GM23248 (cell line): ENCODE measurements around the gene SMAP2. TPM values are rescaled to one million over a fixed set of nuclear protein-coding genes. Genes with fewer than 3 reads are reported as not detected.

Experiments used
- DNase-seq: peaks from one replicate; pipeline ENCODE4 v3.0.0-alpha.2; 2015
- H2AFZ ChIP-seq: fragments of 200-600 bp; sonication (generic); 2 replicates; pipeline ENCODE4 v1.6.1; 2016; ENCODE audit warnings: antibody characterized with exemption
- H3F3A ChIP-seq: fragments of 200-600 bp; sonication (generic); 2 replicates; pipeline ENCODE4 v1.6.1; 2016; ENCODE audit warnings: mild to moderate bottlenecking, antibody characterized with exemption, mixed run types; ENCODE audit not compliant: insufficient read depth
- H3K27ac ChIP-seq: fragments of 200-600 bp; sonication (generic); 2 replicates; pipeline ENCODE4 v1.5.1; 2016; ENCODE audit warnings: mild to moderate bottlenecking
- H3K27me3 ChIP-seq: fragments of 200-600 bp; sonication (generic); replicated peaks from 2 replicates; pipeline ENCODE4 v1.6.1; 2016; ENCODE audit warnings: mild to moderate bottlenecking; ENCODE audit not compliant: insufficient read depth
- H3K36me3 ChIP-seq: fragments of 200-600 bp; sonication (generic); 2 replicates; pipeline ENCODE4 v1.6.1; 2016; ENCODE audit warnings: low read depth, mild to moderate bottlenecking
- H3K4me1 ChIP-seq: fragments of 200-600 bp; sonication (generic); 2 replicates; pipeline ENCODE4 v1.6.1; 2016; ENCODE audit warnings: mild to moderate bottlenecking; ENCODE audit not compliant: insufficient read depth
- H3K4me2 ChIP-seq: fragments of 200-600 bp; sonication (generic); one replicate; pipeline ENCODE4 v1.6.1; 2016; ENCODE audit warnings: mild to moderate bottlenecking; ENCODE audit not compliant: unreplicated experiment
- H3K4me3 ChIP-seq: fragments of 200-600 bp; sonication (generic); 2 replicates; pipeline ENCODE4 v1.5.1; 2016; ENCODE audit warnings: mild to moderate bottlenecking
- H3K79me2 ChIP-seq: fragments of 200-600 bp; sonication (generic); 2 replicates; pipeline ENCODE4 v1.6.1; 2016; ENCODE audit warnings: mild to moderate bottlenecking; ENCODE audit not compliant: insufficient read depth
- H3K9ac ChIP-seq: fragments of 200-600 bp; sonication (generic); 2 replicates; pipeline ENCODE4 v1.6.1; 2016; ENCODE audit warnings: mild to moderate bottlenecking
- H3K9me2 ChIP-seq: fragments of 200-600 bp; sonication (generic); 2 replicates; pipeline ENCODE4 v1.6.1; 2016; ENCODE audit warnings: mixed run types, mild to moderate bottlenecking, moderate library complexity; ENCODE audit not compliant: insufficient read depth
- H3K9me3 ChIP-seq: fragments of 200-600 bp; sonication (generic); one replicate; pipeline ENCODE4 v1.6.1; 2017; ENCODE audit warnings: low read depth
- H4K20me1 ChIP-seq: fragments of 200-600 bp; sonication (generic); 2 replicates; pipeline ENCODE4 v1.6.0; 2016; ENCODE audit not compliant: insufficient read depth
- EZH2 ChIP-seq: fragments of 200-600 bp; sonication (generic); IDR thresholded peaks from 2 replicates; pipeline ENCODE4 v1.6.1; 2018; ENCODE audit warnings: antibody characterized with exemption, mild to moderate bottlenecking; ENCODE audit not compliant: insufficient read depth, poor library complexity, severe bottlenecking
- EZH2phosphoT487 ChIP-seq: fragments of 200-600 bp; sonication (generic); IDR thresholded peaks from 2 replicates; pipeline ENCODE4 v1.6.1; 2018; ENCODE audit warnings: antibody characterized with exemption, moderate library complexity, mild to moderate bottlenecking, low read depth; ENCODE audit not compliant: insufficient read depth
- WGBS, 2 experiments: methylation state at CpG; one replicate each; pipeline ENCODE4 v1.1.6; 2015 to 2017; ENCODE audit warnings: low lambda C conversion rate in 2 of 2, low coverage in 1 of 2; ENCODE audit errors: missing lambda C conversion rate in 2 of 2; 5-methylcytosine and 5-hydroxymethylcytosine counted together
- in situ Hi-C: fragments of 300-500 bp; cut with MboI; formaldehyde crosslinking; loops from 2 replicates; pipeline ENCODE4 v1.15.0; 2020
- polyA plus RNA-seq: library from polyadenylated mRNA; unstranded; fragments of >200 nt; fragmentation: Nextera tagmentation; extraction: Ambion mirVana; gene quantifications from 2 replicates; pipeline ENCODE4 v1.2.1, GENCODE V29; 2016
- total RNA-seq: library from RNA; depleted of rRNA; stranded (reverse); fragments of >200 nt; shearing (Covaris generic); gene quantifications from 2 replicates; pipeline ENCODE4 v1.2.3, GENCODE V29; 2014

SMAP2 gene
- total and polyA plus RNA-seq, 2 experiments from 2014 or later: 12.2 to 14.3 TPM

GRCh38 chr1:40405812-40406211, 32.3 kb downstream of the SMAP2 start:
- Histone ChIP-seq H3F3A (no peaks in the 10 kb centered on the region), H3K9ac (no peak overlapping the region), H3K79me2 (peaks cover 65% of the 10 kb centered on the region), H3K27ac (no peak overlapping the region), H3K9me2 (no peaks in the 10 kb centered on the region), H3K4me1 (no peaks in the 10 kb centered on the region), H3K27me3 (no peaks in the 10 kb centered on the region), H2AFZ (no peak overlapping the region), H3K36me3 (no peaks in the 10 kb centered on the region), H3K9me3 (no peaks in the 10 kb centered on the region), H3K4me3 (no peak overlapping the region), H3K4me2 (no peak overlapping the region), H4K20me1 (no peaks in the 10 kb centered on the region)
- no peak for DNase-seq
- no peak for TF ChIP-seq EZH2
- TF ChIP-seq EZH2phosphoT487: no peak
- in situ Hi-C loops: loop anchor here (10.0 kb wide), 1 partner anchor 251 kb away; no protein-coding TSS in a partner anchor
- whole genome bisulfite sequencing, 2 experiments: 78 to 83% methylated on average over 4 of the region's 4 CpGs

GRCh38 chr1:40407453-40407852, 33.9 kb downstream of the SMAP2 start:
- no peak overlapping the region for H3K4me2 ChIP-seq
- no peaks in the 10 kb centered on the region for H3K9me2 ChIP-seq
- no peaks in the 10 kb centered on the region for H3K27me3 ChIP-seq
- H3K4me3 ChIP-seq: no peak overlapping the region
- no peaks in the 10 kb centered on the region for H3K4me1 ChIP-seq
- no peaks in the 10 kb centered on the region for H3K9me3 ChIP-seq
- H3K36me3 ChIP-seq: no peaks in the 10 kb centered on the region
- no peak overlapping the region for H3K27ac ChIP-seq
- H3K79me2 ChIP-seq: peaks cover 56% of the 10 kb centered on the region
- in situ Hi-C loops: loop anchor here (10.0 kb wide), 1 partner anchor 253 kb away; no protein-coding TSS in a partner anchor
- H3K9ac ChIP-seq: no peak overlapping the region
- H4K20me1 ChIP-seq: no peaks in the 10 kb centered on the region
- TF ChIP-seq EZH2phosphoT487: no peak
- TF ChIP-seq EZH2: no peak
- no peak for DNase-seq
- no peak overlapping the region for H2AFZ ChIP-seq
- no peaks in the 10 kb centered on the region for H3F3A ChIP-seq

- Histone ChIP-seq H3K9me3 (no peaks in the 10 kb centered on the region), H3K27ac (no peak overlapping the region), H3K9me2 (no peaks in the 10 kb centered on the region), H4K20me1 (no peaks in the 10 kb centered on the region), H3K9ac (no peak overlapping the region), H3K4me1 (no peaks in the 10 kb centered on the region), H3K4me2 (no peak overlapping the region), H3K36me3 (no peaks in the 10 kb centered on the region), H3K4me3 (no peak overlapping the region), H2AFZ (no peak overlapping the region), H3K79me2 (peaks cover 39% of the 10 kb centered on the region), H3F3A (no peaks in the 10 kb centered on the region), H3K27me3 (no peaks in the 10 kb centered on the region)
- 92 to 99% methylated on average over 4 of the region's 4 CpGs for WGBS, 2 experiments
- in situ Hi-C loops: loop anchor here (10.0 kb wide), 1 partner anchor 255 kb away; no protein-coding TSS in a partner anchor
- TF ChIP-seq EZH2phosphoT487 (no peak), EZH2 (no peak)
- no peak for DNase-seq
These were observed 35.9 kb downstream of the SMAP2 start for GRCh38 chr1:40409467-40409866.

GRCh38 chr1:40411294-40411693, 37.8 kb downstream of the SMAP2 start:
- no peak overlapping the region for H3K4me3 ChIP-seq
- no peaks in the 10 kb centered on the region for H3F3A ChIP-seq
- no peaks in the 10 kb centered on the region for H3K27me3 ChIP-seq
- no peak overlapping the region for H3K27ac ChIP-seq
- H3K9ac ChIP-seq: no peak overlapping the region
- H3K9me2 ChIP-seq: no peaks in the 10 kb centered on the region
- in situ Hi-C loops: no loop called here
- no peaks in the 10 kb centered on the region for H4K20me1 ChIP-seq
- H2AFZ ChIP-seq: no peak overlapping the region
- no peak for DNase-seq
- no peaks in the 10 kb centered on the region for H3K4me1 ChIP-seq
- no peaks in the 10 kb centered on the region for H3K9me3 ChIP-seq
- no peak for TF ChIP-seq EZH2phosphoT487
- TF ChIP-seq EZH2: no peak
- peaks cover 21% of the 10 kb centered on the region; the same call in 1 of the 2 replicates for H3K79me2 ChIP-seq
- H3K4me2 ChIP-seq: no peak overlapping the region
- WGBS, 2 experiments: 91 to 95% methylated on average over 5 of the region's 5 CpGs
- H3K36me3 ChIP-seq: peaks cover 7% of the 10 kb centered on the region; the same call in 1 of the 2 replicates

- H3K27ac ChIP-seq: no peak overlapping the region
- H3K36me3 ChIP-seq: peaks cover 11% of the 10 kb centered on the region; the same call in 1 of the 2 replicates
- H3K9me2 ChIP-seq: no peaks in the 10 kb centered on the region
- TF ChIP-seq EZH2 (no peak), EZH2phosphoT487 (no peak)
- H3K4me2 ChIP-seq: no peak overlapping the region
- no peaks in the 10 kb centered on the region for H3K4me1 ChIP-seq
- H3K79me2 ChIP-seq: peaks cover 20% of the 10 kb centered on the region; the same call in 1 of the 2 replicates
- H2AFZ ChIP-seq: no peak overlapping the region
- no peaks in the 10 kb centered on the region for H3K27me3 ChIP-seq
- no peaks in the 10 kb centered on the region for H3K9me3 ChIP-seq
- H3K9ac ChIP-seq: no peak overlapping the region
- H4K20me1 ChIP-seq: no peaks in the 10 kb centered on the region
- in situ Hi-C loops: no loop called here
- H3K4me3 ChIP-seq: no peak overlapping the region
- 98% methylated on average over 2 of the region's 2 CpGs for WGBS, 2 experiments
- no peaks in the 10 kb centered on the region for H3F3A ChIP-seq
- no peak for DNase-seq
These were observed 38.3 kb downstream of the SMAP2 start for GRCh38 chr1:40411843-40412242.
